Ishikawa (cell line): ENCODE results near the gene CFAP53.

Experiments
- CEBPB ChIP-seq: IDR thresholded peaks from 2 replicates; pipeline ENCODE4 v1.6.1; 2012
- CREB1 ChIP-seq: IDR thresholded peaks from 2 replicates; pipeline ENCODE4 v1.6.1; 2012; ENCODE audit warnings: low read depth
- EGR1 ChIP-seq: IDR thresholded peaks from 2 replicates; pipeline ENCODE4 v1.6.1; 2012
- EP300 ChIP-seq: IDR thresholded peaks from 2 replicates; pipeline ENCODE4 v1.6.1; 2012; ENCODE audit warnings: borderline replicate concordance
- FOXM1 ChIP-seq: IDR thresholded peaks from 2 replicates; pipeline ENCODE4 v1.6.1; 2012; ENCODE audit warnings: low read depth, borderline replicate concordance
- MAX ChIP-seq: IDR thresholded peaks from 2 replicates; pipeline ENCODE4 v1.6.1; 2012
- NFIC ChIP-seq: IDR thresholded peaks from 2 replicates; pipeline ENCODE4 v1.6.1; 2012
- RAD21 ChIP-seq: IDR thresholded peaks from 2 replicates; pipeline ENCODE4 v1.6.1; 2012; ENCODE audit warnings: low read depth
- REST ChIP-seq: IDR thresholded peaks from 2 replicates; pipeline ENCODE4 v1.6.1; 2012; ENCODE audit warnings: low read depth, mild to moderate bottlenecking
- TAF1 ChIP-seq: IDR thresholded peaks from 2 replicates; pipeline ENCODE4 v1.6.1; 2012; ENCODE audit warnings: low read depth, mild to moderate bottlenecking
- TCF12 ChIP-seq: IDR thresholded peaks from 2 replicates; pipeline ENCODE4 v1.6.1; 2012; ENCODE audit warnings: low read depth
- TEAD4 ChIP-seq: IDR thresholded peaks from 2 replicates; pipeline ENCODE4 v1.6.1; 2012
- USF1 ChIP-seq: IDR thresholded peaks from 2 replicates; pipeline ENCODE4 v1.6.1; 2012
- YY1 ChIP-seq: IDR thresholded peaks from 2 replicates; pipeline ENCODE4 v1.6.1; 2012; ENCODE audit warnings: low read depth
- ZBTB7A ChIP-seq: IDR thresholded peaks from 2 replicates; pipeline ENCODE4 v1.6.1; 2012; ENCODE audit warnings: low read depth

Gene CFAP53

GRCh38 chr18:50207722-50208121 is 58.6 kb downstream of the CFAP53 start:
- TF ChIP-seq CREB1 (no peak), REST (no peak), YY1 (no peak), EGR1 (no peak), NFIC (no peak)

- TF ChIP-seq NFIC = no peak
- peak; percentile 89 for TF ChIP-seq RAD21
Measured at GRCh38 chr18:50203801-50204604, 62.3 kb downstream of the CFAP53 start.

GRCh38 chr18:50201476-50202018 is 64.7 kb downstream of the CFAP53 start:
- TF ChIP-seq CEBPB = no peak

- TF ChIP-seq ZBTB7A = no peak
- no peak for TF ChIP-seq TEAD4
- no peak for TF ChIP-seq CREB1
- no peak for TF ChIP-seq NFIC
- no peak for TF ChIP-seq EGR1
- no peak for TF ChIP-seq MAX
- TF ChIP-seq REST = no peak
- no peak for TF ChIP-seq TCF12
- TF ChIP-seq RAD21 = no peak
- no peak for TF ChIP-seq TAF1
- no peak for TF ChIP-seq FOXM1
- no peak for TF ChIP-seq USF1
Measured at GRCh38 chr18:50199921-50200320, 66.4 kb downstream of the CFAP53 start.

GRCh38 chr18:50199346-50199855 is 66.9 kb downstream of the CFAP53 start:
- TF ChIP-seq EP300 = no peak
- no peak for TF ChIP-seq EGR1
- TF ChIP-seq YY1 = no peak
- no peak for TF ChIP-seq FOXM1
- no peak for TF ChIP-seq RAD21
- no peak for TF ChIP-seq ZBTB7A
- no peak for TF ChIP-seq REST
- TF ChIP-seq TEAD4 = no peak
- TF ChIP-seq TAF1 = no peak
- no peak for TF ChIP-seq CREB1
- no peak for TF ChIP-seq MAX
- TF ChIP-seq NFIC = no peak
- no peak for TF ChIP-seq TCF12
- TF ChIP-seq CEBPB = no peak
